HG02678 (cell line): ENCODE data around the gene CCDC146.
A peak's percentile ranks its signal among the peaks of the same experiment; 100 is the strongest.
"Not testable (repeated sequence)": the region's sequence is repeated elsewhere in the genome, so short reads cannot be mapped to it uniquely, and the experiment has no call there.

Source experiments
- ATAC-seq: cut with Tn5 transposase; IDR thresholded peaks from one replicate; pipeline ENCODE4 v1.9.1; 2021; ENCODE audit warnings: mild to moderate bottlenecking, moderate library complexity; ENCODE audit not compliant: unreplicated experiment

The CCDC146 gene

GRCh38 chr7:77152232-77152631 is 29.8 kb downstream of the CCDC146 start:
- not testable (repeated sequence) for ATAC-seq

DNA sequence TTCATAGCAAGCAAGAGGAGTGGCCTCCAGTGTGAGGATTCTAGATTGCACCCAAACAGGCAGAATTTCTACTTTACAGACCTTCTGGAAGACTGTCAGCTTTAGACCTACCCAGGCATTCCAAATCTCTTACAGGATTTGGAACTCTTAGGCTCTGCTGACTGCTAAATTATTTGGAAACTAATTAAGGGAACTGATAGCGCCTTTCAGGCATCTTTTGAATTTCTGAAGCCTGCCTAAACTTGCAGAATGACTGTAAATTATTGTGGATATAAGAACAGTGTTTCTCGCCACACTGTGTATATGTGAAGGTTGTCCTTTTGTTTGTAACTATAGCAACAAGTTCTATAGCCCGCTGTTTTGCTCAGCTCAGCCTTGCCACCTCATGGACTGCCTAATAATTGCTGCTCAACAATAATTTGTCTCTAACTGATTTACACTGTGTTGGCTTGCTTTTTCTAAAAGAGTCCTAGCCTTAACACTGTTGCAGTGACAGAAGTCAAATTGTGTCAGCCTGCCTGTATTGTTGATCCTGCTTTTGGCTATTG is 32.6 kb downstream of the CCDC146 start:
- peak; percentile 37 for ATAC-seq

DNA sequence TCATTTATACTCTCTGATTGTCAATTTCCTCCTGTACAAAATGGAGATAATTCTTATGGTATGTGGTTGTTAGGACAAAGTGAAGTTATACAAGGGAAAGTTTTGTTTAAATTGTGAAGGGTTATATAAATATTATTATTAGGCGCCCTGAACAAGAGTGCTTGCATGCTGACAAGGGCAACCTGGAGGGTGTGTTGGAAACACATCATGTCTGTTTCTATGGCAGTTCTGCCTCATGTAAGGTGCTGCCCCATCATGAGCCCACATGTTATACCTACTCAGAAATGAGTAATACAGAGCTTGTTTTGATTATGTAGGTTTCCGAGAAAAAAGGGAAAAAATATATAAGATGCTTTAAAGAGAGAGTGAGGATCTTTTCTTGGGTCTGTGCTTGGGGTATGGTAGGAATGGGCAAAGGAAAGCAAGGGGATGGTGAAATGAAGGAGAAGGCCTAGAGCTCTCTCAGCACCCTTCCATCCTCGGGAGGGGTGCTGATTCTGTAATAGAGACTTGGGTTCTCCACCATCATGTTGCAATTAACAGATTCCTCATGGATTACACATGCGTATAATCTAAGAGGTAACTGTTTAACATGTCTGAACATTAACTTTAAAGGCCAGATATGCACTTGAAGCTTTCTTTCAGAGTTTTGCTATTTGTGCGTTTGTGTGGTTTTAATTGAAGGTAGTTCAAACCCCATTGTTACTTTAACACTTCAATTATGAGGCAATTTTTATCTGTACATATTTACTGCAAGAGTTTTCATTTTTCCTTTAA is 33.4 kb downstream of the CCDC146 start:
- not testable (repeated sequence) for ATAC-seq

DNA sequence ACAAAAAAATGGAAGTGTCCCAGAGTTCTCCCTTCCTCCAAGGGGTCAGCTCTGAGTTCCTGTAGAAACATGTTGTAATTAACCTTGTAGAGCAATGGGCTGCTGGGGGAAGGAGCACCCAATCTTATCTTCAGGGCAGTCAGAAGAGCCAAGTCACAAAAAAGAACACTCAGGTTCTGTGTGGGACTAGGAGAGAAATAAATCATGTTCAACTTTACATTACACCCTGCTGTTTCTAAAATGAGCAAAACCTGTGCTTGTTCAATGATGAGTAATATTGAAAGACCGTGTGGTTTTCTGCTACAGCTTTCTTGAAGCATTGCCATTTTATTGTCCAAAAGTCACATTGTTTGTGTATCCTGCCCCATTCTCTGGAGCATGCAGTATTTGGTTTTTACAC is 34.6 kb downstream of the CCDC146 start:
- peak; percentile 83 for ATAC-seq

DNA sequence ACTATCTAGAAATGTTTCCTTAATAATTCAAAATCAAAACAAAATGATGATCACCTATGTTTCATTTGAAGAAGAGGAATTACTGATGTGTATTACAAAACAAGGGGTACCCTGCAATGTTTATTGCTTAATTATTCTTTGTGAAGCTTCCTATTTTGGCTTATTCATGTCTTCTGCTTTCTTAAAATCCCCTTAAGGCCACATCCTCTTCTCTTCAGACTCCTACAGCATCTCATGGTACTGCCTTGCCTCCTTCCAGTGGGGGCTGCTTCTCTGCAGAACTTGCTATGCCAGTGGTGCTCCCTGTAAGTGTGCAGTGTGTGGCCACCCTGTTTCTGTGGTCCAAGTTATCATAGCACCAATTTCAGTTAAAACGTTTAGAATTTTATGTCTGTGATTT is 35.0 kb downstream of the CCDC146 start:
- peak; percentile 63 for ATAC-seq

- not testable (repeated sequence) for ATAC-seq
Observed at GRCh38 chr7:77171073-77171472, 48.7 kb downstream of the CCDC146 start.

GRCh38 chr7:77172437-77173172 is 50.2 kb downstream of the CCDC146 start:
- not testable (repeated sequence) for ATAC-seq

DNA sequence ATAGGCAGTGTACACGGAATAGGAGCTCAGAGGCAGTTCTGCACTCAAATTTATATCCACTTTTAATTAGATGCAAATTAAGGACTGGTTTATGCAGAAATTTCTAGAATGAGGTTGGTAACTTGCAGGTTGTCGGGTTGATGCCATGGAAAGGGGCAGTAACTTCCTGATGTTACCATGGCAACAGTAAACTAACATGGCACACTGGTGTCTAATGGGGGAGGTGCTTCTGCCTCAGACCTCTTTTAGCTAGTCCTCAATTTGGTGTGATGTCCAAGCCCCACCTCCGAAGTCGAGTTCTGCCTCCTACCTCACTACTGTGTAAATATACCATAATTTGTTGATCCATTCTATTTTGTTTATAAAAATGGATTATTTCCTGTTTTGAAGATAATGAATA is 52.0 kb downstream of the CCDC146 start:
- ATAC-seq = not testable (repeated sequence)

DNA sequence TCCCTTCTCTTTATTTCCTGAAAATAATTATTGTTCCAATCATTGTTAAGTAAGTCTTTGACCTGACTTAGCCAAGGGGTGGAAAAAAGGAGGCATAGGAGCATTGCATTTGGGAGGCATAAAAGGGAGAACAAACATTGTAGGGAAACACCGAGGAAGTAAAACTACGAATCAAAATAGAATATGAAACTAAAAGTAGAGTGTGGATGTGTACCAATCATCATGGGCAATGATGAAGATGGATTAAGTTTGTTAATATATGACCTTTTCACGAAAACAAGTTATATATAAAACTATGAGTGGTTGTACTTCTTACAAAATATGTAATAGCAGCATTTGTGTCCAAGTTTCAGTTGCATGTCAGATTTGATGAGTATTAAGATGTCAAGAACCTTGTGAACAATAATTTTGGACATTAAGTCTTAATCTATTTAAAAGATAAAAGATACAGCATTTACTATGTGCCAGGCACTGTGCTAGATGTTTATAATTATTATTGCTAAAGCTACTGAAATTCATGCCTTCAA is 52.9 kb downstream of the CCDC146 start:
- ATAC-seq = peak; percentile 70

DNA sequence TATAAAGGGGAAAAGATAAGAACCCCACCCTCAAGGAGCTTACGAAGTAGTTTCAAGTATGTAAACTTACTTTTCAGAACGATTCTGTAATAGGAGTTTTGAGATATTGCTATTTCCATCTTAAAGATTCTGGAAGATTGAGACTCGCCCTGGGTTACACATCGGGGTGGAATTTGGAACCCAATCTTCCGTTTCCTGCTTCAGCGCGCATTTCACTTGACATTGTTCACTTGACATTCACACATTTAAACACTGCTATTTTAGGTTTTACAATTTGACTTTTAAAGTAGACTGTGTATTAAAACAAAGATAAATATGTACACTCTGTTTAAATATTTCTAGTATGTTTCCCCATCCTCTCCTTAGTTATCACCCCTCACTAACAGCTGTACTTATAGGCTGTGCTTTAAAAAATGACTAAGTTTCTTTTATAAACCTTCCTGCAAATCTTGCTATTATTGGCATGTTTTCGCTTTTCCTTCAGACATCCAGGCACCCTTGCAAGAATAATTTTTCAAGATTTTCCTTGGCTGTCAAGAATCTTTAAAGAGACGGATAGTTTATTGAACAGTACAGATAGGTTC is 55.0 kb downstream of the CCDC146 start:
- ATAC-seq = not testable (repeated sequence)

DNA sequence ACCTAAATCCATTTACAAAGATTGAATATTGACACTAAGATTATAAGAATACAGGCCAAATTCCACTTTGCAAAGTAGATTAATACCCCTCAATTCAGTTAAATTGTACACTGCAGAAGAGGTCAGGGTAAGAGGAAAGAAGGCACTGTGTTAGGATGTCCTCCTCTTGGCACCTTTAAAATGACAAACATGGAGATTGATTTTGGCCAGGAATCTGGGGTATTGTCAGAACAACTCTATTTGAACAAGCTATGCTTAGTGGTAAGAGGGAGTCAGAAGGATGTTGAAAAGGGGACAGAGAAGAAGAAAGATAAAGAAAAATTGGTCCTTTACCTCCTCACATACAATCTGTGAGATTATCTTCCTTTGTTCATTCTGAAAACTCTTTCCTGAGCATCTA is 55.6 kb downstream of the CCDC146 start:
- ATAC-seq = not testable (repeated sequence)

DNA sequence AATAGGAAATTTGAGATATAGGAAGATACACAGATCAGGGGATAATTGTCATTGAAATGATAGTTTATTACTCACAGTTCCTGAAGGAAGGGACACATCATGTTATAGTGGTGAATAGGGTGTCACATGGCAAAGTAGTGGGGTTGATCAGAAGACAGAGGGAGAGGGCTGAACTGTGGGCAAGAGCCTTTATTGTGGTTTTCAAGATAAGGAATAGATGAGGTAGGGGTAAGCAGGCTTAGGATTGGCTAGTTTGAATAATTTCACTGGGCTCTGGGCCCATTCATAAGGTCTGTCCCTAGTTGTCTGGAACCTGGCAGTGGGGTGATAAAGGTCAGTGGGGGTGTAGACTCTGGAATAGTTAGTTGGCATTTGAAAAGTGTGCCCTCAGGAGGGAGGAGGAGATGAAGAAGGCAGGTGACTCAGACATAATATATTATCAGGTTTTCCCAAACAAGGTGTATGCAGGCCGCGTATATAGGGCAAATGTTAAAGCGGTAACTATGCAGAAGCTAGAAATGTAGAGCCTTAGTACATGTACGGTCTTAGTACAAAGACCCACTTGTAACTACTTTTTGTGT is 58.7 kb downstream of the CCDC146 start:
- ATAC-seq = no peak

GRCh38 chr7:77181734-77182133 is 59.3 kb downstream of the CCDC146 start:
- no peak for ATAC-seq

- no peak for ATAC-seq
Observed at GRCh38 chr7:77182261-77182660, 59.8 kb downstream of the CCDC146 start.

- no peak for ATAC-seq
Observed at GRCh38 chr7:77184463-77184862, 62.0 kb downstream of the CCDC146 start.

DNA sequence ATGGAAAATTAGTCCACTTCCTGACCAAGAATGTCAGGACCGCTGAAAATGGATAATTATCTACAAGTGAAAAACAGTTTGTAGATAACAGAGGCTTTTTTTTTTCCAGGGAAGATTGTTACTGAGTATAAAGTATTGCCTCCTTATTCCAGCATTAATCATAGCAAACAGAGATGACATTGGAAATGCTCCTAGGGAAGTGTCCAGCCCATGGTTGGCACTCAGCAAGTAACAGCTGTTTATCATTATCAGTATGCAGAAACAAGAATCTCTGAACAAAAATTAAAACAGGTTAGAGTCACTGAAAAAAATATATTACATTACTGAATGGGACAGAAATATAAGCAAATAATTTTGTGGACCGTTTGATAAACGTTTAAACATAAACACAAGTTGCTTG is 62.6 kb downstream of the CCDC146 start:
- no peak for ATAC-seq

GRCh38 chr7:77185866-77186265 is 63.5 kb downstream of the CCDC146 start:
- ATAC-seq = no peak

DNA sequence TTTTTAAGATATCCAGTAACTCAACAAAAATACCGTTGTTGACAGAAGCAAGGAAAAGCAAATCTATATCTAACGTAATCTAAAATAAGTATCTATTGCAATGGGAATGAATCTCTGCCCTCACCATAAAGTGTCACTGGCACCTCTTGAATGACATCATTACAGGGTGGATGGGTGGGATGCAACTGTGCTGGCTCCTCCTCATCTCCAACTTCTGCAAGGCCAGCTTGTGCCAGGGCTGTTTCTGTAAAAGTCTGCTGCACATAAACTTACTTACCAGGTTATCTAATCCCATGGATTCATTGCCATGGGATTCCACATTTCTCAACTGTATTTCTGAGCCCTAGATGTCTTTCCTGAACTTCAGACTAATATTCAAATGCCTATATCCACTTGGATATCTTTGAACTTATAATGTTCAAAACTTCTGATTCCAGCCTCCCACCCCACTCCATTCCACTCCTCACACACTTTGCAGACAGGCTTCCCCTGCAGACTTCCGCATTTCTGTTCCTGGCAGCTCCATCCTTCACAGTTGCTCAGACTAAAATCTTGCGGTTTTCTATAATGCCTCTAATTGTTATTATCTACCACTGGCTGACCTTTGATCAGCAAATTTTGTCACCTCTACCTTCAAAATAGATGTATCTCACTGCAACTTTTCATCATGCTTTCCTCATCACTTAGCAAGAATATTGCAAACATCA is 66.5 kb downstream of the CCDC146 start:
- ATAC-seq = no peak

GRCh38 chr7:77197141-77197540 is 74.7 kb downstream of the CCDC146 start:
- no peak for ATAC-seq
